Erythroblast (primary cell): ENCODE data around the gene MAVS.

Experiments
- GATA1 ChIP-seq: IDR thresholded peaks from 2 replicates; pipeline ENCODE4 v1.6.1; 2011; ENCODE audit warnings: low read depth, mild to moderate bottlenecking, control low read depth, low read length, moderate library complexity
- POLR2A ChIP-seq: IDR thresholded peaks from 2 replicates; pipeline ENCODE4 v1.6.1; 2011; ENCODE audit warnings: mild to moderate bottlenecking, low read length

DNA sequence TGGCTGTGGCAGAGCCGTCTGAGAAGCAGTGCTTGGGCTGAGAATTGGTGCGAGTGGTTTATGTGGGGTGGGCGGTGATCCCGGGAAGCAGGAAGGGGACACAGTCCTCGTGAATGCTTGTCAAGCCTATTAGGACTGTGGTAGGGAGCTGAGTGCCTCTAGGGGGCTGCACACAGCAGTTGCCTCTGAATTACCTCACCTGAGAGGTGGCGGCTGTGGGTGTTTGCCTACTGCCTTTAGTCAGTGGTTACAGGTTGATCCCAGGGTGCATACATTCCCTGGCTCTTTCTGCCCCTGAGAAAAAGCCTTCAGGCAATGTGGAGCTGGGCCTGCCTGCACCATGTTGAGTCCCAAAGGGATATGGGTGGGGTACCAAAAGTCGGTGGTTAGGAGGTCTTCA lies 21.1 kb upstream of the MAVS start:
- TF ChIP-seq POLR2A (no peak), GATA1 (no peak)
